ENCODE results near the gene OR8U1.
"Not testable (repeated sequence)": the region's sequence is repeated elsewhere in the genome, so short reads cannot be mapped to it uniquely, and the experiment has no call there.

OR8U1 gene

DNA sequence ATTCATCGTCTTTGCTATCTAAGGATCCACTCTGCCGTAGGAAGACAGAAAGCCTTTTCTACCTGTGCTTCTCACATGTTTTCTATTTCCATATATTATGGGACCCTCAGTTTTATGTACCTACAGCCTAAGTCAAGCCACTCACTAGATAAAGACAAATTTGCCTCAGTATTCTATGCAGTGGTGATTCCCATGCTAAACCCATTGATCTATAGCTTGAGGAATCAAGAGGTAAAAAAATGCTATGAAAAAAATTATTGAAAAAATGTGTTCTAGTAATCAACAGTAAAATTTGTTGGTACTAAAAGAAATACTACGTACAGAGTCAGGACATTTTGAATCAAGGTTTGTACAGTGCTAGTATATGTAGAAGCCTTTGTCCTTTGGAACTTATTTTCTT is 19.0 kb downstream of the OR8U1 start:
- TF ChIP-seq, protein P1, sequence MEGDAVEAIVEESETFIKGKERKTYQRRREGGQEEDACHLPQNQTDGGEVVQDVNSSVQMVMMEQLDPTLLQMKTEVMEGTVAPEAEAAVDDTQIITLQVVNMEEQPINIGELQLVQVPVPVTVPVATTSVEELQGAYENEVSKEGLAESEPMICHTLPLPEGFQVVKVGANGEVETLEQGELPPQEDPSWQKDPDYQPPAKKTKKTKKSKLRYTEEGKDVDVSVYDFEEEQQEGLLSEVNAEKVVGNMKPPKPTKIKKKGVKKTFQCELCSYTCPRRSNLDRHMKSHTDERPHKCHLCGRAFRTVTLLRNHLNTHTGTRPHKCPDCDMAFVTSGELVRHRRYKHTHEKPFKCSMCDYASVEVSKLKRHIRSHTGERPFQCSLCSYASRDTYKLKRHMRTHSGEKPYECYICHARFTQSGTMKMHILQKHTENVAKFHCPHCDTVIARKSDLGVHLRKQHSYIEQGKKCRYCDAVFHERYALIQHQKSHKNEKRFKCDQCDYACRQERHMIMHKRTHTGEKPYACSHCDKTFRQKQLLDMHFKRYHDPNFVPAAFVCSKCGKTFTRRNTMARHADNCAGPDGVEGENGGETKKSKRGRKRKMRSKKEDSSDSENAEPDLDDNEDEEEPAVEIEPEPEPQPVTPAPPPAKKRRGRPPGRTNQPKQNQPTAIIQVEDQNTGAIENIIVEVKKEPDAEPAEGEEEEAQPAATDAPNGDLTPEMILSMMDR (IDR thresholded peaks at IDR 0.05; ENCODE audit: control insufficient read depth, extremely low read depth, insufficient read depth): no peak
- no peak for DNase-seq (ENCODE audit: low read depth)
- no peak overlapping the region for H3K4me3 ChIP-seq (ENCODE audit: low read depth, low read length)

DNA sequence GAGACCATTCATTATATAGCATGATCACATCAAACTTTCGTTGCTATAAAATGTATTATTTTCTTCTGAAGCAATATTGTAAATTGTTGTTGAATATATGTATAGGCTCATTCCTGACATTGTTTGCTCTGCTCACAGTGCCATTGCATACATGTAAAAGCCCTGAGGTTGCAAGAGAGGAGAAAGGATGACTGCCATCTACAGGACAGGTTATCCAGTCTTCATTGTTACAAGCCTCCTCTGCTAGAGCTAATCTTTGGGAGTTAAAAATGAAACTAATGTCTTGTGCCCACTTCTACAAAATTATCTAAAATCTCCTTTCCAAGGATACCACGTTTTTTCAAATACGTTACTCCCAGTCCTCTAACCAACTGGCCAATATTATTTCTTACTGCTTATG is 20.6 kb downstream of the OR8U1 start:
- TF ChIP-seq, protein P1 (IDR thresholded peaks at IDR 0.05; ENCODE audit: control insufficient read depth, extremely low read depth, insufficient read depth): peak; percentile 39; the same call in 1 of the 2 replicates
- no peak overlapping the region for H3K4me3 ChIP-seq (ENCODE audit: low read depth, low read length)
- no peak for DNase-seq (ENCODE audit: low read depth)

GRCh38 chr11:56401858-56402461 is 26.5 kb downstream of the OR8U1 start:
- not testable (repeated sequence) for DNase-seq (ENCODE audit: low read depth); H3K4me3 ChIP-seq (ENCODE audit: low read depth, low read length)

GRCh38 chr11:56404393-56404792 is 29.0 kb downstream of the OR8U1 start:
- H3K4me3 ChIP-seq (ENCODE audit: low read depth, low read length): no peak overlapping the region
- TF ChIP-seq, protein P1 (IDR thresholded peaks at IDR 0.05; ENCODE audit: control insufficient read depth, extremely low read depth, insufficient read depth): no peak
- no peak for DNase-seq (ENCODE audit: low read depth)

- no peak for DNase-seq (ENCODE audit: low read depth)
- H3K4me3 ChIP-seq (ENCODE audit: low read depth, low read length): no peak overlapping the region
- TF ChIP-seq, protein P1 (IDR thresholded peaks at IDR 0.05; ENCODE audit: control insufficient read depth, extremely low read depth, insufficient read depth): no peak
Measured at GRCh38 chr11:56410801-56411200, 35.4 kb downstream of the OR8U1 start.

- TF ChIP-seq, protein P1 (IDR thresholded peaks at IDR 0.05; ENCODE audit: control insufficient read depth, extremely low read depth, insufficient read depth): no peak
- DNase-seq (ENCODE audit: low read depth): no peak
- H3K4me3 ChIP-seq (ENCODE audit: low read depth, low read length): no peak within 1 kb of the TSS
Measured at GRCh38 chr11:56412396-56412795, 37.0 kb downstream of the OR8U1 start, which contains the start of gene OR5AL1. Gene OR5AL1 (plus strand): TSS chr11:56412696.

All from LNCaP clone FGC (cell line).